ENCODE measurements around the gene MRPL53.
"Not testable (repeated sequence)": the region's sequence is repeated elsewhere in the genome, so short reads cannot be mapped to it uniquely, and the experiment has no call there.

MRPL53 gene

DNA sequence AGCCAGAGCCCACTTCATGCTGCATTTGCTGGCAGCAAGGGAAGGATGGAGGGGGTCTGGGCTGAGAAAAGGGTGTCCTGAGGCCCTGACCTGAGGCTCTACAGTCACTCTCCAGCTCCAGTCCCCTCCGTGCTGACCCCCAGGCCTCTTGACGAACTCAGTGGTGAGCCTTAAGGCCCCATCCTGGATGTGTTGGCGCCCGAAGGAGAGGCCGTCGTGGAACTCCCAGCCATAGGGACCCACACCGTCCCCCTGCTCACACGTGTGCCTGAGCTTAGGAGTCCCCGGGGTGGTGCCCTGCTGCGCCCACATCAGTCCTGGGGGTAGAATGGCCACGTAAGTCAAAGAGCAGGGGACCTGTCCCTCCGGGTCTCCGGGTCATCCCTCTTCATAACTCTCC lies 8.1 kb downstream of the MRPL53 start:
- TF ChIP-seq, protein P1, sequence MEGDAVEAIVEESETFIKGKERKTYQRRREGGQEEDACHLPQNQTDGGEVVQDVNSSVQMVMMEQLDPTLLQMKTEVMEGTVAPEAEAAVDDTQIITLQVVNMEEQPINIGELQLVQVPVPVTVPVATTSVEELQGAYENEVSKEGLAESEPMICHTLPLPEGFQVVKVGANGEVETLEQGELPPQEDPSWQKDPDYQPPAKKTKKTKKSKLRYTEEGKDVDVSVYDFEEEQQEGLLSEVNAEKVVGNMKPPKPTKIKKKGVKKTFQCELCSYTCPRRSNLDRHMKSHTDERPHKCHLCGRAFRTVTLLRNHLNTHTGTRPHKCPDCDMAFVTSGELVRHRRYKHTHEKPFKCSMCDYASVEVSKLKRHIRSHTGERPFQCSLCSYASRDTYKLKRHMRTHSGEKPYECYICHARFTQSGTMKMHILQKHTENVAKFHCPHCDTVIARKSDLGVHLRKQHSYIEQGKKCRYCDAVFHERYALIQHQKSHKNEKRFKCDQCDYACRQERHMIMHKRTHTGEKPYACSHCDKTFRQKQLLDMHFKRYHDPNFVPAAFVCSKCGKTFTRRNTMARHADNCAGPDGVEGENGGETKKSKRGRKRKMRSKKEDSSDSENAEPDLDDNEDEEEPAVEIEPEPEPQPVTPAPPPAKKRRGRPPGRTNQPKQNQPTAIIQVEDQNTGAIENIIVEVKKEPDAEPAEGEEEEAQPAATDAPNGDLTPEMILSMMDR (IDR thresholded peaks at IDR 0.05; ENCODE audit: low read depth, low read length): no peak
- no peak for DNase-seq (ENCODE audit: extremely low read depth, low read depth)

DNA sequence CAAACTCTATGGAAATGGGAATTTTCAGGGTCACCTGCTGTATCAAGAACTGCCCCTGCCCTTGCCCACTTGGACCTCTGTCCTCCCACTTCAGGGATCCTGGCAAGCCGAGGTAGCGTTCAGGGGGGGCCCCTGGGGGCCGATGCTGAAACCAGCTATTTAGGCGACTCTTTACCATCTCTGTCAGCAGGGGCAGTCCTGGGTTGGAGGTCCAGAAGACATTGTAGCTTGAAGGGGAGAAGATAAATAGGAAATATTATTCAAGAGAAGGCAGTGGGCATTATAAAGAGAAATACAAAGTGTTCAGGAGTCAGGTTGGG lies 9.7 kb downstream of the MRPL53 start:
- DNase-seq (ENCODE audit: extremely low read depth, low read depth): no peak
- TF ChIP-seq, protein P1 (IDR thresholded peaks at IDR 0.05; ENCODE audit: low read depth, low read length): no peak

GRCh38 chr2:74462054-74462785 lies 10.3 kb downstream of the MRPL53 start:
- no peak for DNase-seq (ENCODE audit: extremely low read depth, low read depth)
- TF ChIP-seq, protein P1 (IDR thresholded peaks at IDR 0.05; ENCODE audit: low read depth, low read length): no peak

GRCh38 chr2:74461187-74462053 lies 11.1 kb downstream of the MRPL53 start:
- DNase-seq (ENCODE audit: extremely low read depth, low read depth): no peak
- TF ChIP-seq, protein P1 (IDR thresholded peaks at IDR 0.05; ENCODE audit: low read depth, low read length): no peak

DNA sequence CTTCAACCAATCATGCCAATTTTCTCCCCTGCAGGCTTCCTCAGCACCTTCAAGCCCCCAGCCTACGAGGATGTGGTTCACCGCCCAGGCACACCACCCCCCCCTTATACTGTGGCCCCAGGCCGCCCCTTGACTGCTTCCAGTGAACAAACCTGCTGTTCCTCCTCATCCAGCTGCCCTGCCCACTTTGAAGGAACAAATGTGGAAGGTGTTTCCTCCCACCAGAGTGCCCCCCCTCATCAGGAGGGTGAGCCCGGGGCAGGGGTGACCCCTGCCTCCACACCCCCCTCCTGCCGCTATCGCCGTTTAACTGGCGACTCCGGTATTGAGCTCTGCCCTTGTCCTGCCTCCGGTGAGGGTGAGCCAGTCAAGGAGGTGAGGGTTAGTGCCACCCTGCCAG lies 12.3 kb downstream of the MRPL53 start:
- not testable (repeated sequence) for DNase-seq (ENCODE audit: extremely low read depth, low read depth)

- not testable (repeated sequence) for DNase-seq (ENCODE audit: extremely low read depth, low read depth)
These were observed 12.9 kb downstream of the MRPL53 start for GRCh38 chr2:74459503-74460118.

DNA sequence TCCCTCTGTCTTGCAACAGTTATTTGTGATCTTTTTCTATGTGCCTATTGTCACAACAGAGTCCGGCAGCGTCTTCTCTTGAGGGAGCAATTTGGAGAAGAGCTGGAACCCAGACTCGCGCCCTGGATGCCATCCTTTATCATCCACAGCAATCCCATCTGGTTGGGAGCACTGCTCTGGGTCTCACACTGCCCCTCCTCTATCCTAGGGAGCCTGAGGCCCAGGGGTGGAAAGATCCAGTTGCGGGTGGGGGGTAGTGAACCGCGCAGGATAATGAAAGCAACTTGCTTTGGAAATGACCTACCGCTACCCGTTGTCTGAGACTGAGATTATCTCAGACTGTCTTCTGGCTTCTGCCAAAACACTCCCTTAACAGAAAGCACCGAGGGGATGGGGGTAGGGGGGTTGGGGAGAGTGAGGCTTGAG lies 13.5 kb downstream of the MRPL53 start:
- no peak for DNase-seq (ENCODE audit: extremely low read depth, low read depth)
- TF ChIP-seq, protein P1 (IDR thresholded peaks at IDR 0.05; ENCODE audit: low read depth, low read length): no peak

Data from AG09319 (cell line).